ENCODE data around the gene UNC93A. TPM values are rescaled to one million over a fixed set of nuclear protein-coding genes. Genes with fewer than 3 reads are reported as not detected.
"Not testable (repeated sequence)": the region's sequence is repeated elsewhere in the genome, so short reads cannot be mapped to it uniquely, and the experiment has no call there.

UNC93A gene
- total RNA-seq (2014; rRNA removed; shearing (Covaris generic)): not detected in 2 replicates

GRCh38 chr6:167290786-167291622 lies at the start of gene UNC93A:
TSS of gene UNC93A (plus strand) at chr6:167291315. CDS start at chr6:167291490, 175 bp downstream.
- no peak for DNase-seq (ENCODE audit: low read depth)

GRCh38 chr6:167241321-167242134 lies 49.6 kb upstream of the UNC93A start:
- DNase-seq (ENCODE audit: low read depth): not testable (repeated sequence)

- not testable (repeated sequence) for DNase-seq (ENCODE audit: low read depth)
These were observed 49.0 kb upstream of the UNC93A start for GRCh38 chr6:167242135-167242506.

- not testable (repeated sequence) for DNase-seq (ENCODE audit: low read depth)
These were observed 48.5 kb upstream of the UNC93A start for GRCh38 chr6:167242511-167243051.

- DNase-seq (ENCODE audit: low read depth): no peak
These were observed 46.8 kb upstream of the UNC93A start for GRCh38 chr6:167244064-167244960.

GRCh38 chr6:167244991-167245390 lies 46.1 kb upstream of the UNC93A start:
- no peak for DNase-seq (ENCODE audit: low read depth)

- no peak for DNase-seq (ENCODE audit: low read depth)
These were observed 45.5 kb upstream of the UNC93A start for GRCh38 chr6:167245591-167245990.

- no peak for DNase-seq (ENCODE audit: low read depth)
These were observed 43.1 kb upstream of the UNC93A start for GRCh38 chr6:167247814-167248595.

- DNase-seq (ENCODE audit: low read depth): peak; percentile 48
These were observed 42.1 kb upstream of the UNC93A start for GRCh38 chr6:167248878-167249455.

- no peak for DNase-seq (ENCODE audit: low read depth)
These were observed 38.8 kb upstream of the UNC93A start for GRCh38 chr6:167252271-167252670.

- DNase-seq (ENCODE audit: low read depth): no peak
These were observed 35.1 kb upstream of the UNC93A start for GRCh38 chr6:167255918-167256553.

GRCh38 chr6:167258646-167259045 lies 32.5 kb upstream of the UNC93A start:
- DNase-seq (ENCODE audit: low read depth): no peak

GRCh38 chr6:167266057-167266829 lies 24.9 kb upstream of the UNC93A start:
- not testable (repeated sequence) for DNase-seq (ENCODE audit: low read depth)

- no peak for DNase-seq (ENCODE audit: low read depth)
These were observed 24.1 kb upstream of the UNC93A start for GRCh38 chr6:167266830-167267555.

- not testable (repeated sequence) for DNase-seq (ENCODE audit: low read depth)
These were observed 23.6 kb upstream of the UNC93A start for GRCh38 chr6:167267556-167267898.

- no peak for DNase-seq (ENCODE audit: low read depth)
These were observed 23.2 kb upstream of the UNC93A start for GRCh38 chr6:167267921-167268401.

GRCh38 chr6:167268683-167269280 lies 22.3 kb upstream of the UNC93A start:
- no peak for DNase-seq (ENCODE audit: low read depth)
